Fibroblast of skin of left biceps (primary cell): Measurements from ENCODE around the gene CALN1.

Experiments used
- DNase-seq, 2 experiments: peaks; one replicate each; pipeline ENCODE4 v3.0.0-alpha.2; 2013; ENCODE audit warnings: low read depth in 2 of 2

The CALN1 gene

DNA sequence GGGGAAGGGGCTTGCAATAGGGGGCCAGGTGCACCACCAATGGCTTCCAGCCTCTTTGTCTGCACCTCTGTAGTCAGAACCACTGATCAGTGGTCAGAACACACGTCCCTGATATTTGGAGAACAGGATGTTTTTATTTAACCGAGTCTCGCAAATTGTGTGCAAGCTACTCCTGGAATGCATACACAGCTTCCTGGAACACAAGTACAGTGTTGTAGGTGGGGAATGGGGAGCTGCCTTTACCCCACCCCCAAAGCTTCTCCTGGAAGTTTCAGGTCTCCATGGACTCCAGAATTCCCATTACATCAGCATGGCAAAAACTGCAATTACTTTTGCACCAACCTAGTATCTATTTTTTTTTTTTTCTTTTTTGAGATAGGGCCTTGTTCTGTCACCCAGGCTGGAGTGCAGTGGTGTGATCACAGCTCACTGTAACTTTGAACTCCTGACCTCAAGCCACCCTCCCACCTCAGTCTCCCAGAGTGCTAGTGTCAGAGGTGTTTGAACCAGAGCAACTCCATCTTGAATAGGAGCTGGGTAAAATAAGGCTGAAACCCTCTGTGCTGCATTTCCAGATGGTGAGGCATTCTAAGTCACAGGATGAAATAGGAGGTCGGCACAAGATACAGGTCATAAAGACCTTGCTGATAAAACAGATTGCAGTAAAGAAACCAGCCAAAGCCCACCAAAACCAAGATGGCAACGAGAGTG is 374.0 kb downstream of the CALN1 start:
- DNase-seq, result no peak

DNA sequence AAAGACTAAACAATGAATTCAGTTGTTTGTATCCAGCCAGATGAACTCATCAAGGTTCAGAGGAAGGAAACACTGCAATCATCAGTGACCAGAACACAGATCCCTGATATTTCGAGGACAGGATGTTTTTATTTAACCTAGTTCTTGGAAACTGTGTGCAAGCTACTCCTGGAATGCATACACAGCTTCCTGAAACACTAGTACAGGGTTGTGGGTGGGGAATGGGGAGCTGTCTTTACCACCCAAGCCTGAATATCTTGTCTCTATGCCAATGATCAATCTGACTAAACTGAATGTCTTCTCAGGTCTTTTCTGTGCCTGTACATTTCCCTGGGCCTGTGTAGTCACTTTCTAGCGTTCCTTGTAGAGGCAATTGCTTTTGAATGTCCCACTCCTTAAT is 374.6 kb downstream of the CALN1 start:
- DNase-seq, result peak in 1 of 2 experiments; percentile 8

DNA sequence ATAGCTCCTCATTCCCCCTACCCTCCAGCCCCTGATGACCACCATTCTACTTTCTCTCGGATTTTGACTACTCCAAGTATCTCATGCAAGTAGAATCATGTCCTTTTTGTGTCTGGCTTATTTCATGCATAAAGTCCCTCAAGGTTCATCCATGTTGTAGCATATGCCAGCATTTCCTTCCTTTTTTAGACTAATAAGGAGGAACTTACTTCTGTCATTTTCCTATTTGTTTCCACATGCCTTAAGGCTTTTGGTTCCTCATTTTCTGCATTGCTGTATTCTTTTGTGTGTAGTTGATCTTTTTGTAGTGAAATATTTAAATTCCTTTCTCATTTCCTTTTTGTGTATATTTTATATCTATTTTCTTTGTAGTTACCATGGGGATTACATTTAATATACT is 376.9 kb downstream of the CALN1 start:
- no peak for DNase-seq

DNA sequence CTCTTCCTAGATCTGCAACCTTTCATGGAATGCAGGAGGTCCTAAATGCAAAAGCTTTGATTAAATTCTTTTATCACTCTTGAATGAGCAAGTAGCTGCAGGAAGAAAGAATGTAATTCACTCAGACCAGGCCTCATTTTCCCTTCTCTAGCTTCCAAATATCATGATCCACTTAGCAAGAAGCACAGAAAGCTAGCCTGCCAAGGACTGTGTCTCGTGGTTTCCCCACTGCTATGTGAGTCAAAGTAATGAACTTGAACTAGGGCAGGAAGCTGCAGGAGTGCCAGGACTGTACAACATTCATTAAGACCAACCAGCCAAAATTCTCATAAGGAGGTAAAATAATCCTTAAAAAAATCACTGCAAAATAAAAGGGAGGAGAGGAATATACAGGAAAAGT is 379.2 kb downstream of the CALN1 start:
- DNase-seq, result peak in 1 of 2 experiments; percentile 2

DNA sequence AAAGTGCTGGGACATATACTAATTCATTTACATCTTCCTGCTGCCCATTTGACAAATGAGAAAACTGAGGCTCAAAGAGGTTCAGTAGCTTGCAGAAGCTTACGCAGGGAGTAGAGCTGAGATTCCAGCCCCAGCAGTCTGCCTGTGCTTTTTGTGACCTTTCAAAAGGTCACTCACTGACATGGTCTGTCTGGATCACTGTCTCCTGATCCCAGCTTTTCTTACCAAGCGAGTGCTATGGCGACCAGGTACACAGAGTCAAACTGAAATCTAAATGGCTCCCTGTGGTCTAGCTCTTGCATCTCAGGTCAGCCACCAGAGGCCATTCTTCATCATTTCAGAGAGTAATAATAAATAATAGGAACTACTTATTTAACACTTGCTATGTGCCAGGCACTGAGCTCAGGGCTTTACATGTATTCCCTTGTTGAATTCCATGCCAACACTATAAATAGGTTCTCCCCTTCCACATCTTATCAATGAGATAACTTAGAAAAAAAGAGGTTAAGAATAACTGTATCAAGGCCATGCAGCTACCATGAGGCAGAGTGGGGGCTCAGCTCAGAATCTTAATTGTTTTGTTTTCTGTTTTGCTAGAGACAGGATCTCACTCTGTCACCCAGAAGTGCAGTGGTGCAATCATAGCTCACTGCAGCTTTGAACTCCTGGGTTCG is 381.0 kb downstream of the CALN1 start:
- DNase-seq, result no peak

DNA sequence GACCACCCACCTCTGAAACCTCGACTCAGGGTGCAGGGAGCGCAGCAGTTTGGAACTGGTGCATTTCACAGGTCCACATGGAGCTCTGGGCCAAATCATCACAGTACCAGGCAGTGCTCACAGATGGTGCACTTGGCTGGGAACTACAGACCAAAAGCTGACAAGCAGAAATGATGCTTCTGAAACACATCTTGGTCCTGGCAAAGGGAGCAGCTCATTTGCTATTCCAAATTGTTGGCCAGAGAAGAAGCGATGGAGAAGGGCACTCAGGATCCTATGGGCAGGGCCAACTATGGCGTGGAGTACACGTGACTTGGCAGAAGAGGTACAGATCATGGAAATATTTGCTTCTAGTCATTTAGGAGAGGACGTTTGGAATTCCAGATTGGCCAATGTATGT is 383.9 kb downstream of the CALN1 start:
- DNase-seq, result no peak

DNA sequence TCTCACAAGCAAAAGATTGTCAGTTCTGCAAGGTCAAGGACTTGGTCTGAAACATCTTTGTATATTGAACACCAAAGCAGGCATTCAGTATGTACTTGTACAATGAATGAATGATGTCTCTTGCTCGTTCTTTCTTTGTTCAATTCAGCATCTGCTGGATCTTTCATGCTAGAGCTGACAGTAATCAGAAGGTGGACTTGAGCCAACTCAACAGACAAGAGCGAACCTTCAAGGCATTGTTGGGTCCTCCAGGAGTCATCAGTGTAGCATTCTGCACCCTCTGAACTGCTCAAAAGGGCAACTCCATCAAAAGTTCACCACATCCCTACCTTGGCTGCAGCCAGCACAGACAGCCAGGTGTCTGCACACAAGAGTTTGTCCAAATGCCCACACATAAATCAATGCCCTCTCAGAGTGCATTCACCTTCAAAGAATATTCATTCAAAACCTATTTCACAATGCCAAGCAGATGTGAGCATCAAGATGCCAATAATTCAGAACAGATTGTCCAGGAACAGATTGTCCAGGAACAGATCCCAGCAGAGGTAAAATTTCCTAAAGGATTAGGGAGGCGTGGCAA is 386.7 kb downstream of the CALN1 start:
- DNase-seq, result no peak

DNA sequence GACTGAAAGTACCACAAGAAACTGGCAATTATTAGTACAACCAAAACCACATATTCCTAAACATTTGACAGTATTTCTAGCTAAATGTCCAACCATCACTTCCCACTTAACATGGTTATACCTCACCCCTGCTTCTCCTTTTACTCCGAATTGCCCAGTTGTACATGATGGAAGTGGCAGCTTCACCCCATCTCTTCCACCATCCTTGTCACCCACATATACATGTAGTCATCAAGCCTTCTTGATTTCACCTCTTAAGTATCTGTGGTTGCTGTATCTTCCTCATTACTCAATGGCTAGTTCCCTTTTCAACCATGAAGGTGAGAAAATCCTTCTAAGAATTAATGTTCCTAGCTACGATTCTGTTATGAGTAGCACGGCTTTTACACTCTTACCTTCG is 388.2 kb downstream of the CALN1 start:
- DNase-seq, result no peak

DNA sequence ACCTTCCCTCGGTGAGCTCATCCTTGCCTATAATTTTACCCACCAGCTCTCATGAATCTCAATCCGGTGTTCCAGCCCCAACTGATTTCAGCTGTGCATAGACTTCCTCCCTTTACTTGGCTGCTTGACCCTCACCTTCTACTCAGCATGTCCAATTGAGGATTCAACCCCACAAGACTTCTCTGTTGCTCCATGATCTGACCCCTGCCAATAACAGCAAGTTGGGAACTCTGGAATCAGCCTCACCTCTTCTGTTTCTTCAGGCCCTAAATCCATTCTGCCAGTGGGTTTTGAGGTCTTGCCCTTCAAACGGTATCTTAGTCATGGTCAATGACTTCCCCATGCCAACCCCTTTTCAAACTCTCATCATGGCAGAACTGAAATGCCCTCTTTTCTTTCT is 390.4 kb downstream of the CALN1 start:
- DNase-seq, result no peak

DNA sequence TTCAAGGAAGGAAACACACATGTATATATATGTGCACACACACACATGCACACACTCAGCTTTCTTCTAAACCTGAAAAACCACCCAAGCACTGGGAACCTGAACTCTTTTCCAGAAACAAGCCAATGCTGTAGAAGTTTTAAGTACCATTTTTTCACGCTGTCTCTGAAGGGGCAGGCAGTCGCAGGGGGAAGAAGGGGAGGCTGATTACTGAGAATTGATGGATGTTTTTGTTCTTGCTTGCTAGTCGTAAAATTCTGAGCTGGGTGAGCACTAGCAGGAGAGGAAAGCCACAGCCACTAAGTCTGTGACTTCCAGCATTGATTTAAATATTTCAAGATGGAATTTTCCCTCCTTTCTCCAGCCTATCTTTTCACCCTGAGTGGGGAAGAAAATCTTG is 391.8 kb downstream of the CALN1 start:
- DNase-seq, result no peak

DNA sequence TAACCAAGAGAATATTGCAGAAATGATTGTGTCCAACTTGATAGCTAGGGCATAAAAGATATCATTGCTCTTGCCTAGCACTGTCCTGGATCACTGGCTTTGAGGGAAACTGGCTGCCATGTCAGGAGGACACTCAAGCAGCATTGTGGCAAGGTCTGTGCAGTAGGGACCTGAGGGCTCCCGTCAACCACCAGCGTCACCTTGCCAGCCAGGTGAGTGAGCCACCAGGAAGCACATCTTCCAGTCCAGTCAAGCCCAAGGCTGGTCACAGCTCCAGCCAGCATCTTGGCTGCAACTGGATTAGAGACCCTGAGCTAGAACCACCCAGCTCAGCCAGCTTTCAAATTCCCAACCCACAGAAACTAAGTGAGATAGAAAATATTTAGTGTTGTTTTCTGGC is 392.7 kb downstream of the CALN1 start:
- no peak for DNase-seq

DNA sequence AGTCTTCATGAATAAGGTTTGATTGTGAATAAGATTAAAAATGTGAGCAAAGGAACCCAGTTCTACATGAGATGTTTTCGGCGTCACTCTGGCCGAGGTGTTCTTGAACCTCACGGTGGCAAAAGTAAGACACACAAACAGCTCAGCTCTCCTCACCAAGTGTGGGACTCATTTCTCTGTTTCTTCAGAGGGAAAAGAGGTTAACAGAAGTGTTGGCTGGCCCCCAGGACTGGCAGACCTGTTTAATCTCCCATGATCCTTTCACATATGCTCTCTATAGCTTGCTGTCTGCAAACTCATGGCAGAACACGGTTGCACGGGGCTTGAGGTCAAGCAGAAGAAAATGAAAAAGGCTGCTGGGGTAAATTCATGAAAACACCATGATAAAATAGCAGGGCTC is 394.4 kb downstream of the CALN1 start:
- DNase-seq, result no peak

DNA sequence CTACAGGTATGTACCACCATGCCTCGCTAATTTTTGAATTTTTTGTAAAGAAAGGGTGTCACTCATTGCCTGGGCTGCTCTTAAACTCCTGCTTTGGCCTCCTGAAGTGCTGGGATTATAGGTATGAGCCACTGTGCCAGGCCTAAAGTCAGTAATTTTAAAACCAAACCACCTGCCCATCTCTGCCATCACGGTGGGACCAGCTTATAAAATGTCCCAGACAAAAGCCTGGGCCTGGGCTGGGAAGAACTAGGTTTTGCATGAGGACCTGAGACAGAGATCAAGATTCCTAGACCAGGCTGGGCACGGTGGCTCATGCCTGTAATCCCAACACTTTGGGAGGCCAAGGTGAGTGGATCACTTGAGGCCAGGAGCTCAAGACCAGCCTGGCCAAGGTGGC is 395.6 kb downstream of the CALN1 start:
- no peak for DNase-seq

DNA sequence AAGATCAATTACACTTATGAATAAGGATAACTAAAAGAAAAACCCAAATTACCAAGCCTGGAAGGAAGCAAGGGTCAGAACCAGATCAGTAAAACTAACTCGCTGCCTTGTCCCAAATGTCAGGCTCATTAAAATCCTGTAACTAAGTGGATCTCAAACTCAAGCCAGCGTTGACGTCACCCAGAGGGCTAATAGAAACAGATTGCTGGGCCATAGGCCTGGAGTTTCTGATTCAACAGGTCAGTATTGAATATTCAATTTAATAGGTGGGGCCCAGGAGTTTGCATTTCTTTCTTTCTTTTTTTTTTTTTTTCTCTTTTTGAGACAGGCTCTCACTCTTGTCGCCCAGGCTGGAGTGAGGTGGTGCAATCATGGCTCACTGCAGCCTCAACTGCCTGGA is 397.0 kb downstream of the CALN1 start:
- no peak for DNase-seq

DNA sequence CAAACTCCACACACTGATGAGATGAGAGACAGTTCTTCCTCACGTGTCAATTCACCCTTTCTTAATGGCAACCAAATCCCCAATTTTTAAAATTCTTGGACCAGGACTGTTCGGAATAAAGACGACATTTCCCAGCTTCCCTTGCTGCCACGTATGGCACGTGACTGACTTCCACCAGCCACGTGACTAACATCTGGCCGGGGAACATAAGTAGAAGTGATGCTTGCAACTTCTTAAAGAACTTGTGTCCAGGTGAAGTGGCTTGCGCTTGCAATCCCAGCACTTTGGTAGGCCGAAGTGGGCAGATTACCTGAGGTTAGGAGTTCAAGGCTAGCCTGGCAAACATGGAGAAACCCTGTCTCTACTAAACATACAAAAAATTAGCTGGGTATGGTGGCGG is 405.1 kb downstream of the CALN1 start:
- no peak for DNase-seq

DNA sequence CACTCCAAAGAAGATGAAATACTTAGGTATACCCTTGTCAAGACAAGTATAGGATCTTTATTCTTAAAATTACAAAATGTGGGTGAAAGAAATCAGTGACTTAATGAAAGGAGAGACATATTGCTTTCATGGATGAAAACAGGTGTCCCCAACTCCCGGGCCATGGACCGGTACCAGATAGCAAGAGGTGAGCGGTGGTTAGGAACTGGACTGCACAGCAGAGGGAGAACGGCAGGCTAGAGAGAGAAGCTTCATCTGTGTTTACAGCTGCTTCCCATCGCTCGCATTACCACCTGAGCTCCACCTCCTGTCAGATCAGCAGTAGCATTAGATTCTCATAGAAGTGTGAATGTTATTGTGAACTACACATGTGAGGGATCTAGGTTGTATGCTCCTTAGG is 408.9 kb downstream of the CALN1 start:
- DNase-seq, result no peak

DNA sequence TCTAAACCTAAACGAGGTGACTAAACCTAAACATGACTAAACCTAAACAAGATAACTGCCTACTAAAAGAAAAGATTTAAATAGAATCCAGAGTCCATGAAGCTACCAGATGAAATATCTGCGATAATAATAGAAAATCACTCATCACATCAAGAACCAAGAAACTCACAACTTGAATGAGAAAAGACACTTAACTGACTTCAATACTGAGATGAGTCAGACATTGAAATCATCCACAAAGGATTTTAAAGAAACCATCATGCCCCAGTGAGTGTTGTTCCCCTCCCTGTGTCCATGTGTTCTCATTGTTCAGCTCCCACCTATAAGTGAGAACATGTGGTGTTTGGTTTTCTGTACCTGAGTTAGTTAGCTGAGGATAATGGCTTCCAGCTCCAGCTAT is 416.0 kb downstream of the CALN1 start:
- no peak for DNase-seq

DNA sequence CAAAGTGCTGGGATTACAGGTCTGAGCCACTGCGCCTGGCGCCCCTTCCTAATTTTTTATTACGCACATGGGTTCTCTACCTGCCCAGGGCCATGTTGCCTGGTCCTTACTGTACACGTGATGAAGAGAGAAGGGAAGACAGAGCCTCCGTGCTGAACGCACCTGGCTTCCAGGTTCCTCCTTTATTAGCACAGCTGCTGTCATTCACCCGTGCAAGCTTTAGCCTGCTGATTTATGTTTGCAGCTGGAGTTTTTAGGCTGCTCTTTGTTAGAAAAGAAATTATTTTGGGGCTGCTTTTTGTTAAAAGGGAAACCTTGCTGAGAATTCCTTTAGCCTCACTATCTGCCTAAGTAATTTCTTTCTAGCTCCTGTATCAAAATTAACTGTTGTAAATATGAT is 417.0 kb downstream of the CALN1 start:
- DNase-seq, result no peak

DNA sequence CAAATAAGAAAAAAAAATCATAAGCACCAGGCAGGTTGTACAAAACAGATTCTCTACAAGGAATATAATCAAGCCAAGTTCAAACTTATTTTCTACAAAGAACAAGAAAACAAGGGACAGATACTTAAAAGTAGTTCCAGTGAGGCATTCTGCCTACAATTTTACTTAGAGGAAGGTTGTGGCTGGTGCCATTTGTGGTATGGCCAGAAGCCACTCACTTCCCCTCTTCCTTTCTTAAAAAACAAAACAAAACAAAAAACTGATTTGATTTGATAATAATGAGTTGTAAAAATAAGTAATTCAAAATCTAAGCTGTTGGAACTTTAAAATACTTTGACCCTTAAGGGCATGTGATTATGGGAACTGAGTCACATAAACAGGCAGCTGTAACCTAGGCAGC is 420.6 kb downstream of the CALN1 start:
- no peak for DNase-seq

DNA sequence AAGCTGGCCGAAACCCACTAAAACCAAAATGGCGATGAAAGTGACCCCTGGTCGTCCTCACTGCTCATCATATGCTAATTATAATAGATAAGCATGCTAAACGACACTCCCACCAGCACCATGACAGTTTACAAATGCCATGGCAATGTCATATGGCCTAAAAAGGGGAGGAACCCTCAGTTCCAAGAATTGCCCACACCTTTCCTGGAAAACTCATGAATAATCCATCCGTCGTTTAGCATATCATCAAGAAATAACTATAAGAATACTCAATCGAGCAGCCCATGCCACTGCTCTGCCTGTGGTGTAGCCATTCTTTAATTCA is 422.0 kb downstream of the CALN1 start:
- no peak for DNase-seq

DNA sequence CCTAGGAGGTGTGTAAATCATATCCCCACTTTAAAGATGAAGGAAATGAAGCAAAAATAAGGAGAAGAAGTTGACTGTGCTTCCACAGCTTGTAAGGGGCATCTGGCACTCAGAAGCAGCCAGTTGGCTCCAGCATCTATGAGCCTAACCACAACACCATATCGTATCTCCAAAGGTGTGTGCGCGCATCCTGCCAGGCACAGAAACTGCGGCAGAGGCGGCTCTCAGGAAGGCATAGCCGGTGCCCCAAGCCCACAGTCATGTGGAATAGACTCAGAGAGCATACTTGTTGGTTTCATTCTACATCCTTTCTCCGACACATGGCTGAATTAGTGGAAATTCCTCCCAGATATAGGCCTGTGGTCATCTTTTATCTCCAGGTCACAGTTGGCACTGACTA is 423.9 kb downstream of the CALN1 start:
- DNase-seq, result no peak

DNA sequence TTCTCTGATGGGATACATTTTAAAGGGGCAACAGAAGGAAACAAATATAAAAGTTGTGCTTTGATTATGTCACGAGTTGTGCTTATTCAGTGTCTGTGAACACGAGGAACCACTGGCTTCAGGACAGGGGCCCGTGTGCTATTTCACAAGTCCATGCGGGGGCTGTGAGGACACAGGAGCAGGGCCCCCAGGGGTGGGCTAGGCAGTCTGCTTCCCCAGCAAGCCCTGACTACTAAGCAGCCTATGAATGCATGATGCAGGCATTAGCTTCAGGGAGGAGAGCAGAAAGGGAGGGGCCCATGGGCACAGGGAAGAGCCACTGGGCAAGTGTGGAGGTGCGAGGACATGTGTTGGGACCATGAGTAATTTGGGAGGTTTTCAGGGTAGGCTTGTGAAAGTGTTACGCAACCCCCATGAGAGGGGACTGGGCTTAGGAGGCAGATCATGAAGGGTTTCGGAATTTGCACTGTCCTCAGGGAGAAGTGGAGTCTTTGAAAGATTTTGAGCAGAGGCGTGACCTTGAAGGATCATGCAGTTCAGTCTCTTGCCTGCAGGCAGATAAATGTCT is 424.9 kb downstream of the CALN1 start:
- no peak for DNase-seq

DNA sequence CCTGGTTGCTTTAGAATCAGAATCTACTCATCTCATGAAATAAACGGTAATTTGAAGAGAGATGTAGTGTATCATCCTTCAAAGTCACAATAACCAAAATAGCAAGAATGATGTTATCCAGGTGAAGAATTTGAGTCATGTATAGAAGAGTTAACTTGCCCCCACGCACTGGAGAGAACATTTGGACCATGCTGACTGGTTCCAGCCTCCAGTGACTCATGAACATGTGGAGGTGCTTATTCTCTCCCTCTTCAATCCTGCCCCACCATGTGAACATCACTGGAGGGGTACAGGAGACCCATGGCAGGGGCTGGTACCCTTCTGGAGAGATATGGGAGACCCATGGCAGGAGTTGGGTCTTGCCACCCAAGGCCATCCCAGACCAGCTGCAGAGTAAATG is 427.8 kb downstream of the CALN1 start:
- DNase-seq, result no peak
